Activated T-helper 17 cell treated with anti-CD3 and anti-CD28 coated beads, Interleukin-2, amount 50 U/mL, for 72 hours (primary cell): ENCODE data around the gene DHX34. TPM values are rescaled to one million over a fixed set of nuclear protein-coding genes. Genes with fewer than 3 reads are reported as not detected.
A peak's percentile ranks its signal among the peaks of the same experiment; 100 is the strongest.
"Not testable (repeated sequence)": the region's sequence is repeated elsewhere in the genome, so short reads cannot be mapped to it uniquely, and the experiment has no call there.

Experiments
- ATAC-seq: fragments of 150-1000 bp; cut with Tn5 transposase; replicated peaks from 2 replicates; pipeline ENCODE4 v1.10.0; 2021; ENCODE audit warnings: mild to moderate bottlenecking, moderate library complexity
- H3K27ac Mint-ChIP-seq: one replicate; pipeline ENCODE4 v1.8.0; 2022; ENCODE audit warnings: mixed read lengths
- H3K27me3 Mint-ChIP-seq: one replicate; pipeline ENCODE4 v1.8.0; 2022; ENCODE audit warnings: mixed read lengths
- H3K36me3 Mint-ChIP-seq: one replicate; pipeline ENCODE4 v1.8.0; 2022; ENCODE audit warnings: low read depth, mild to moderate bottlenecking, mixed read lengths
- H3K4me1 Mint-ChIP-seq: one replicate; pipeline ENCODE4 v1.8.0; 2022; ENCODE audit warnings: mixed read lengths
- H3K4me3 Mint-ChIP-seq: one replicate; pipeline ENCODE4 v1.8.0; 2022; ENCODE audit warnings: mild to moderate bottlenecking, mixed read lengths
- H3K9me3 Mint-ChIP-seq: one replicate; pipeline ENCODE4 v1.8.0; 2022; ENCODE audit warnings: mixed read lengths
- total RNA-seq, 2 donors: library from RNA; stranded (reverse); gene quantifications; one replicate each; pipeline ENCODE4 v1.2.3, GENCODE V29; 2022

DHX34 gene, protein sequence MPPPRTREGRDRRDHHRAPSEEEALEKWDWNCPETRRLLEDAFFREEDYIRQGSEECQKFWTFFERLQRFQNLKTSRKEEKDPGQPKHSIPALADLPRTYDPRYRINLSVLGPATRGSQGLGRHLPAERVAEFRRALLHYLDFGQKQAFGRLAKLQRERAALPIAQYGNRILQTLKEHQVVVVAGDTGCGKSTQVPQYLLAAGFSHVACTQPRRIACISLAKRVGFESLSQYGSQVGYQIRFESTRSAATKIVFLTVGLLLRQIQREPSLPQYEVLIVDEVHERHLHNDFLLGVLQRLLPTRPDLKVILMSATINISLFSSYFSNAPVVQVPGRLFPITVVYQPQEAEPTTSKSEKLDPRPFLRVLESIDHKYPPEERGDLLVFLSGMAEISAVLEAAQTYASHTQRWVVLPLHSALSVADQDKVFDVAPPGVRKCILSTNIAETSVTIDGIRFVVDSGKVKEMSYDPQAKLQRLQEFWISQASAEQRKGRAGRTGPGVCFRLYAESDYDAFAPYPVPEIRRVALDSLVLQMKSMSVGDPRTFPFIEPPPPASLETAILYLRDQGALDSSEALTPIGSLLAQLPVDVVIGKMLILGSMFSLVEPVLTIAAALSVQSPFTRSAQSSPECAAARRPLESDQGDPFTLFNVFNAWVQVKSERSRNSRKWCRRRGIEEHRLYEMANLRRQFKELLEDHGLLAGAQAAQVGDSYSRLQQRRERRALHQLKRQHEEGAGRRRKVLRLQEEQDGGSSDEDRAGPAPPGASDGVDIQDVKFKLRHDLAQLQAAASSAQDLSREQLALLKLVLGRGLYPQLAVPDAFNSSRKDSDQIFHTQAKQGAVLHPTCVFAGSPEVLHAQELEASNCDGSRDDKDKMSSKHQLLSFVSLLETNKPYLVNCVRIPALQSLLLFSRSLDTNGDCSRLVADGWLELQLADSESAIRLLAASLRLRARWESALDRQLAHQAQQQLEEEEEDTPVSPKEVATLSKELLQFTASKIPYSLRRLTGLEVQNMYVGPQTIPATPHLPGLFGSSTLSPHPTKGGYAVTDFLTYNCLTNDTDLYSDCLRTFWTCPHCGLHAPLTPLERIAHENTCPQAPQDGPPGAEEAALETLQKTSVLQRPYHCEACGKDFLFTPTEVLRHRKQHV
- 10 to 100 TPM; 16.2 to 19.4 TPM for total RNA-seq

DNA sequence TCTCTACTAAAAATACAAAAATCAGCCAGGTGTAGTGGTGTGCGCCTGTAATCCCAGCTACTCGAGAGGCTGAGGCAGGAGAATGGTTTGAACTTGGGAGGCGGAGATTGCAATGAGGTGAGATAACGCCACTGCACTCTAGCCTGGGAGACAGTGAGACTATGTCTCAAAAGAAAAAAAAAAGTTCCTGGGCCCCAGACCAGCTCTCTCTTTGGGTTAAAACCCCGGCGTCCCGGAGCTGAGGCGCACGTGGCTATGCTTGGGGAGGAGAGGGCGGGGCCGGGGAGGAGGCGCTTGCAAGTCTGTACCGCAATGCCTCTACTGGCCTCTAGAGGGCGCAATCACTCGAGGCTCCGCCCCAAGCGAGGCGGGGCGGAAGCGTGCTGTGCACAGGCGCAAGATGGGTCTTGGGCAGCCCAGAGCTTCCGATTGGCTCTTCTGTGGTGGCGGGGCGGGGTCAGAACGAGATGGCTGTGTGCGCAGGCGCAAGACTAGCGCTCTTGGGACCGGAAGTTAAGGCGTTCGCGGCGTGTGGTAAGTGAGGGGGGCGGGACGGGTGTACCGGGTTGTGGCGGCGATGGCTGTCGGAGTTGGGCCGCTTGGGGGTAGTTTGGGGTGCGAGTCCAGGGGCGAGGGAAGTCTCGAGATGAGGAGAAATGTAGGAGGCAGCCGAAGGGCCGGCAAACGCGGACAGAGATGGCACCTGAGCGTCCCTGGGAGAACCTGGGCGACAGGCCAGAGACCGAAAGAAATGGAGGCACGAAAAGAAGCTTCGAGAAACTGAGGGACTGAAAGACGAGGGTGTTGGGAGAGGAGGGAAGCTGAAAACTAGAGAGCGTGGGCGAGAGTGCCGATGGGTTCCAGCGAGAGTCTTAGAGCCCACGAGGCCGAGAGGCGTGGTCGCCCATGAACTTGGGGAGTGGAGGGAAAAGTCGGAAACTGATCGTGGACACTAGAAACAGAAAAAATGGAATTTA is at the start of gene DHX34:
TSS of gene DHX34 (plus strand) at position 497 of the 977 bp plus-strand sequence. CDS start 3,716 bp downstream, outside the sequence.
- Mint-ChIP-seq H3K4me1 (peaks cover 24% of the 10 kb centered on the region), H3K36me3 (peaks cover 46% of the 10 kb centered on the region), H3K4me3 (peak within 1 kb of the TSS; percentile 88), H3K27ac (peak within 1 kb of the TSS; percentile 79), H3K9me3 (peaks cover 4% of the 10 kb centered on the region), H3K27me3 (no peaks in the 10 kb centered on the region)
- peak; percentile 97 for ATAC-seq

DNA sequence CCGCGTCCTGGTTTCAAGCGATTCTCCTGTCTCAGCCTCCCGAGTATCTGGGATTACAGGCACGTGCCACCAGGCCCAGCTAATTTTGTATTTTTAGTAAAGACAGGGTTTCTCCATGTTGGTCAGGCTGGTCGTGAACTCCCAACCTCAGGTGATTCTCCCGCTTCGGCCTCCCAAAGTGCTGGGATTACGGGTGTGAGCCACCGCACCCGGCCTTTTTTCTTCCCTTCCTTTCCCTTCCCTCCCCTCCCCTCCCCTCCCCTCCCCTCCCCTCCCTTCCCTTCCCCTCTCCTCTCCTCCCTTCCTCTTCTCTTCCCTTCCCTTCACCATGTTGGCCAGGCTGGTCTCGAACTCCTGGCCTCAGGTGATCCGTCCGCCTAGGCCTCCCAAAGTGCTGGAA is 48.2 kb upstream of the DHX34 start:
- not testable (repeated sequence) for H3K9me3 Mint-ChIP-seq, H3K27me3 Mint-ChIP-seq, H3K4me1 Mint-ChIP-seq, ATAC-seq, H3K4me3 Mint-ChIP-seq, H3K27ac Mint-ChIP-seq, H3K36me3 Mint-ChIP-seq

DNA sequence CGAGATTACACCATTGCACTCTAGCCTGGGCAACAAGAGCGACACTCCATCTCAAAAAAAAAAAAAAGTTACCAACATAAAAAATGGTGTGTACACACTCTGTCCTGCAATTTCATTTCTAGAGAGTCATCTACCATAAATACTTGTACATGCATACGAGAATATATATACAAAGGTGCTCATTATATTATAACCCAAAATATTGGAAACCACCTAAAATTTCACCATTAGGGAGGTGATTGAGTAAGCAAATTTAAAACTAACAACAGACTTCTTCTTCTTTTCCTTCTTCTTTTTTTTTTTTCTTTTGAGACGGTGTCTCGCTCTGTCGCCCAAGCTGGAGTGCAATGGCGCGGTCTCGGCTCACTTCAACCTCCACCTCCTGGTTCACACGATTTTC is 46.9 kb upstream of the DHX34 start:
- Mint-ChIP-seq H3K27me3 (peaks cover 6% of the 10 kb centered on the region), H3K4me3 (no peak overlapping the region), H3K4me1 (no peaks in the 10 kb centered on the region), H3K27ac (no peak overlapping the region), H3K9me3 (no peaks in the 10 kb centered on the region), H3K36me3 (no peaks in the 10 kb centered on the region)
- ATAC-seq, result no peak

DNA sequence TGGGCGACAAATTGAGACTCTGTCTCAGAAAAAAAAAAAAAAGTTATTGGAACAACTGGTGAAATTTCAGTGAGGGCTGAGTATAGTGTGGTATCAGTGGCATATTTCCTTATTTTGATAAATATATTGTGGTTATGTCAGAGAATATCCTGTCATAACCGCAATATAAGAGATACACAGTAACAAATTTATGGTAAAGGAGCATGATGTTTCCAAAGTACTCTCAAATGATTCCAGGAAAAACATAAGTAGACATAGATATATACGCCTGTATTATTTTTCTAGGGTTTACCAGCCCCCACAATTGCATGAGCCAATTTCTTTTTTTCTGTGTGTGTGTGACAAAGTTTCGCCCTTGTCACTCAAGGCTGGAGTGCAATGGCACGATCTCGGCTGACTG is 45.1 kb upstream of the DHX34 start:
- Mint-ChIP-seq H3K9me3 (no peaks in the 10 kb centered on the region), H3K4me3 (no peak overlapping the region), H3K27ac (no peak overlapping the region), H3K4me1 (no peaks in the 10 kb centered on the region), H3K36me3 (no peaks in the 10 kb centered on the region), H3K27me3 (peaks cover 6% of the 10 kb centered on the region)
- no peak for ATAC-seq

DNA sequence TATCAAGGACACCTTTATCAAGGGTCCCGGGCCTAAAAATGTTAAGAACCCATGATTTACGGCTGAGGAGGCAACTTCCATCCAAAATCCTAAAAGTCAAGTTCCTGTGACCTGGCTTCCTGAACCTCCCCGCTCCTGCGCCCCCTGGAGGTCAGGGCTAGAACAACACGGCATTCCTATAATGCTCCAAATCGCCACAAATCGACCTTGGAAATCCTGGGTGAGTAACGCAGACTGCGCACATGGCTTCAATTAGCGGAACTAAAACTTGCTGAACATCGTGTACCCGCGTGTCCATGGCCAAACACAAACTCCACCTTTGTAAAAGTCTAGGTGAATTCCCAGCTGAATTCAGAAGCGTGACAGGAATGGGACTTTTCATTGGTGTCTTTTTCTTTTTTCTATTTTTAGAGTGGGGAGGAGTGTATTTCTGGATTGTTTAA is 43.8 kb upstream of the DHX34 start:
- H3K4me3 Mint-ChIP-seq, result no peak overlapping the region
- H3K36me3 Mint-ChIP-seq, result no peaks in the 10 kb centered on the region
- no peaks in the 10 kb centered on the region for H3K9me3 Mint-ChIP-seq
- no peak overlapping the region for H3K27ac Mint-ChIP-seq
- no peaks in the 10 kb centered on the region for H3K4me1 Mint-ChIP-seq
- no peak for ATAC-seq
- peaks cover 10% of the 10 kb centered on the region for H3K27me3 Mint-ChIP-seq

DNA sequence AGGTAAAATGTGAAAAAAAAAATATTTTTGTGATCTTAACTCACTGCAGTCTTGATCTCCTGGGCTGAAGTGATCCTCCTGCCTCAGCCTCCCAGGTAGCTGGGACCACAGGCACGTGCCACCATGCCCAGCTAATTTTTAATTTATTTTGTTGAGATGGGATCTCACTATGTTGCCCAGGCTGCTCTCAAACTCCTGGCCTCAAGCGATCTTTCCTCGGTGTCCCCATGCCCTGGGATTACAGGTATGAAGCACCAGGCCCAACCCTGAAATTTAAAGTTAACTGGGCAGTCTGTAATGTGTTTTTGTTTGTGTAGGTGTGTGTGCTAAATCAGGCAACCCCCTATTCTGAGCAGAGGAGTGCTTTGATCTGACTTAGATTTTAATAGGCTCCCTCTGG is 42.8 kb upstream of the DHX34 start:
- H3K36me3 Mint-ChIP-seq, result no peaks in the 10 kb centered on the region

DNA sequence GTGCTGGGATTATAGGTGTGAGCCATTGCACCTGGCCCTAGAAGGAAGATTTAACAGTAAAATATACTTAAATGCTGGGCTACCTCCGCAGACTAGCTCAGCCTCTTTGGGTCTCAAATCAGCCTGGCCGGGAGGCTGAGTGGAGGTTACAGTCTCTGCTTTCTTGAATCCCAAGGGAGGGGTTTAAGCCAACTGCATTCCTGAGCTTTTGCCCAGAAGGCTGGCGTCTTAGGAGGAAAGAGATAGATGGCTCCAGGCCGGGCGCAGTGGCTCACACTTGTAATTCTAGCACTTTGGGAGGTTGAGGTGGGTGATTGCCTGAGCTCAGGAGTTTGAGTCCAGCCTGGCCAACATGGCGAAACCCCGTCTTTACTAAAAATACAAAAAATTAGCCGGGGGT is 40.1 kb upstream of the DHX34 start:
- H3K4me1 Mint-ChIP-seq, result no peaks in the 10 kb centered on the region
- ATAC-seq, result no peak
- H3K36me3 Mint-ChIP-seq, result no peaks in the 10 kb centered on the region
- H3K4me3 Mint-ChIP-seq, result no peak overlapping the region
- H3K27ac Mint-ChIP-seq, result no peak overlapping the region
- no peaks in the 10 kb centered on the region for H3K9me3 Mint-ChIP-seq
- H3K27me3 Mint-ChIP-seq, result peaks cover 10% of the 10 kb centered on the region

More for the DNA sequence above, 42.8 kb upstream of the DHX34 start:
- H3K27ac Mint-ChIP-seq, result no peak overlapping the region
- H3K4me1 Mint-ChIP-seq, result no peaks in the 10 kb centered on the region
- no peaks in the 10 kb centered on the region for H3K9me3 Mint-ChIP-seq
- no peak overlapping the region for H3K4me3 Mint-ChIP-seq
- peaks cover 10% of the 10 kb centered on the region for H3K27me3 Mint-ChIP-seq
- no peak for ATAC-seq

DNA sequence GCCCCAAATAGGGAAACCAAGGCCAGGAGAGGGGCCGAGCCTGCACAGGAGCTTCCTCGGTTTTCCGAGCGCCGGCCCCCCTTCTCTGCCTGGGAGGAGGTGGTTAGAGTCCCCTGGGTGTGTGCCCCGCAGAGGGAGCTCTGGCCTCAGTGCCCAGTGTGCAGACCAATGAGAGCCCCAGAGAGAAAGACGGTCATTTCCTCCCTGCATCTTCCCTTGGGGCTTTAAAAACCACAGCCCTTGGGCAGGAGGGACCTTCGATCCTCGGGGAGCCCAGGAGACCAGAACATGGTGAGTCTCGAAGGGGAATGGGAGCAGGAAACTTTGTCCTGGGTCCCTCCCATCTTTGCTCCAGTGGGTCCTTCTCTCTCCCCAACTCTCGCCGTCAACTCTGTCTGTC is 39.5 kb upstream of the DHX34 start, which contains the start of gene C5AR1:
TSS of gene C5AR1 (plus strand) at position 254 of the 400 bp plus-strand sequence. CDS start at position 289, 35 bp downstream.
- H3K27me3 Mint-ChIP-seq, result peaks cover 10% of the 10 kb centered on the region
- no peaks in the 10 kb centered on the region for H3K9me3 Mint-ChIP-seq
- no peak within 1 kb of the TSS for H3K27ac Mint-ChIP-seq
- no peak within 1 kb of the TSS for H3K4me3 Mint-ChIP-seq
- no peak for ATAC-seq
- no peaks in the 10 kb centered on the region for H3K36me3 Mint-ChIP-seq
- H3K4me1 Mint-ChIP-seq, result no peaks in the 10 kb centered on the region

DNA sequence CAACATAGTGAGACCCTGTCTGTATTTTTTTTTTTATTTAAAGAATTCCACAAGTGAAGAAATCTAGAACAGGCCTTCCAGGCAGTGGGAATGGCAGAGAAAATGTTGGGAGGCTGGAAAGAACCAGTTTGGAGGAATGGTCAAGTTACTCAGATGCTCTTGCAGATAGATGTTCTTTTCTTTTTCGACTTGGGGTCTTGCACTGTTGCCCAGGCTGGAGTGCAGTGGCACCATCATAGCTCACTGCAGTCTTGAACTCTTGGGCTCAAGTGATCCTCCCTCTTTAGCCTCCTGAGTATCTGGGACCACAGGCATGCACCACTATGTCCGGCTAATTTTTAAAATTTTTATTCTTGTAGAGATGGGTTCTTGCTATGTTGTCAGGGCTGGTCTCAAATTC is 38.8 kb upstream of the DHX34 start:
- H3K4me1 Mint-ChIP-seq, result peaks cover 3% of the 10 kb centered on the region
- peaks cover 12% of the 10 kb centered on the region for H3K27me3 Mint-ChIP-seq
- no peak overlapping the region for H3K4me3 Mint-ChIP-seq
- ATAC-seq, result no peak
- H3K36me3 Mint-ChIP-seq, result no peaks in the 10 kb centered on the region
- H3K9me3 Mint-ChIP-seq, result no peaks in the 10 kb centered on the region
- H3K27ac Mint-ChIP-seq, result no peak overlapping the region

DNA sequence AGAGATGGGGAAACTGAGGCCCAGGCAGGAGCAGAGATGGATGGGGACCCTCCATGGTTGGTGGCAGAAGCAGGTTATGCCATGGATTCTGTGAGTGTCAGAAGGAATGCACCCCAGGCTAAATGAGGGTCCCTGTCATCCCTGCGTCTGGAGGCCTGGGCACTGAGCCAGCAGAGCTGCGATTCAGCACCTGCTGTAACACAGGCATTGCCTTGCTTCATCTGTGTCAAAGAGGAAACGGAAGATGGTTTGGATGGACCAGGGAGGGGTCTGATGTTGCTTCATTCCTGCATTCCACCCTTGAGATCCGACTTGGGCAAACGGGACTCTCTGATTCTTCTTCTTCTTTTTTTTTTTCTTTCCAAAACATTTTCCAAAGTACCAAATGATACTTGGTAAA is 38.3 kb upstream of the DHX34 start:
- no peaks in the 10 kb centered on the region for H3K9me3 Mint-ChIP-seq
- H3K4me3 Mint-ChIP-seq, result no peak overlapping the region
- ATAC-seq, result no peak
- H3K27ac Mint-ChIP-seq, result no peak overlapping the region
- H3K36me3 Mint-ChIP-seq, result no peaks in the 10 kb centered on the region
- peaks cover 6% of the 10 kb centered on the region for H3K4me1 Mint-ChIP-seq
- H3K27me3 Mint-ChIP-seq, result peaks cover 13% of the 10 kb centered on the region

DNA sequence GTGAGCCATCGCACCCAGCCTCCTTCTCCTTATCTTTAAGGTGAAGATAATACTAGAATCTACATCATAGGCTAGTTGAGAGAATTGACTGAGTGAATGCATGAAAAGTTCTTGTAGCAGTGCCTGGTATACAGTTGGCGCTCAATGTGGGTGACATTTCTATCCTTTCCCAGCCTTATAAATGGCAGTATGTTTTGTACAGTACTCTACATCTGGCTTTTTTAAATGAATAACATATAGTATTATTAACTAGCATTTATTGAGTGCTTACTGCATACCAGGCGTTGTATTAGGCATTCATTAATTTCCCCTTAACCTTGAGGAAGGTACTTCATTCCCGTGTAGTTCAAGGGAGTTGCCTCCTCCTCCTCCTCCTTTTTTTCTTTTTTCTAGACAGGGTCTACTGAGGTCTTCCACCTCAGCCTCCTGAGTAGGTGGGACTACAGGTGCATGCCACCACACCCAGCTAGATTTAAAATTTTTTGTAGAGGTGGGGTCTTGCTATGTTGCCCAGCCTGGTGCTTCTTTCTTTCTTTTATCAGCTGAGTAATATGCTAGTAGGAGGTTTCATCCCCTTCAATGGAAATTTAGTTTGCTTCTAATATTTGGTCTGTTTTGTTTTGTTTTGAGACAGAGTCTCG is 36.6 kb upstream of the DHX34 start:
- Mint-ChIP-seq H3K4me3 (no peak overlapping the region), H3K9me3 (no peaks in the 10 kb centered on the region), H3K4me1 (peaks cover 13% of the 10 kb centered on the region), H3K27me3 (peaks cover 17% of the 10 kb centered on the region), H3K27ac (no peak overlapping the region), H3K36me3 (no peaks in the 10 kb centered on the region)
- ATAC-seq, result no peak

DNA sequence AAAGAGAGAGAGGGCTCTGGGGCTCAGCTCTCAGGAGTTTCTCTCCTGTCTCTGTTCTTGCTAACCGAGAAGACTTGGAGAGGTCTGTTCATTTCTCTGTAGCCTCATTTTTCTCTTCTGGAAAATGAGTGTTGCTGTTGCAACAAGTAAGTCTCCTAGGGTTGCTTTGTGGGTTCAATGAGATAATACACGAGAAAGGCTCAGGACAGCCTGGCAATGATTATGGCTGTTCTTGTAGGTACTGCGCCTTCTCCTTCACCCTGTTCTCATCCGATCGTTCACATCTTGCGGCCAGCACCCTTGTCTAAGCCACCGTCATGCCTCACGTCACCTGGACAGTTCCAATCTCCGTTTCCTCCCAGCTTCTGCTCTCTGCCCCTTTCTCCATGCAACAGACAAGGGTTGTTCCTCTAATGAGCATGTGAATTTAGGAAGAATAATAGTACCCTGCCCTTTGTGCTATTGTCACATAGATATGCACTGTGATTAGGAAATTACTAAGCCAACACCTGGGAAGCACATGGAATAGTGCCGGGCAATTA is 35.3 kb upstream of the DHX34 start:
- Mint-ChIP-seq H3K27ac (no peak overlapping the region), H3K27me3 (peaks cover 17% of the 10 kb centered on the region), H3K4me3 (no peak overlapping the region), H3K4me1 (peaks cover 13% of the 10 kb centered on the region), H3K36me3 (no peaks in the 10 kb centered on the region), H3K9me3 (no peaks in the 10 kb centered on the region)
- ATAC-seq, result no peak
